ENCODE results near the gene SLC5A12. TPM values are rescaled to one million over a fixed set of nuclear protein-coding genes. Genes with fewer than 3 reads are reported as not detected.

The SLC5A12 gene, protein sequence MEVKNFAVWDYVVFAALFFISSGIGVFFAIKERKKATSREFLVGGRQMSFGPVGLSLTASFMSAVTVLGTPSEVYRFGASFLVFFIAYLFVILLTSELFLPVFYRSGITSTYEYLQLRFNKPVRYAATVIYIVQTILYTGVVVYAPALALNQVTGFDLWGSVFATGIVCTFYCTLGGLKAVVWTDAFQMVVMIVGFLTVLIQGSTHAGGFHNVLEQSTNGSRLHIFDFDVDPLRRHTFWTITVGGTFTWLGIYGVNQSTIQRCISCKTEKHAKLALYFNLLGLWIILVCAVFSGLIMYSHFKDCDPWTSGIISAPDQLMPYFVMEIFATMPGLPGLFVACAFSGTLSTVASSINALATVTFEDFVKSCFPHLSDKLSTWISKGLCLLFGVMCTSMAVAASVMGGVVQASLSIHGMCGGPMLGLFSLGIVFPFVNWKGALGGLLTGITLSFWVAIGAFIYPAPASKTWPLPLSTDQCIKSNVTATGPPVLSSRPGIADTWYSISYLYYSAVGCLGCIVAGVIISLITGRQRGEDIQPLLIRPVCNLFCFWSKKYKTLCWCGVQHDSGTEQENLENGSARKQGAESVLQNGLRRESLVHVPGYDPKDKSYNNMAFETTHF
- polyA plus RNA-seq (2011; rRNA removed) (not detected in 2 replicates), polyA minus RNA-seq (2011; rRNA and poly(A)+ RNA removed) (not detected in 2 replicates)

DNA sequence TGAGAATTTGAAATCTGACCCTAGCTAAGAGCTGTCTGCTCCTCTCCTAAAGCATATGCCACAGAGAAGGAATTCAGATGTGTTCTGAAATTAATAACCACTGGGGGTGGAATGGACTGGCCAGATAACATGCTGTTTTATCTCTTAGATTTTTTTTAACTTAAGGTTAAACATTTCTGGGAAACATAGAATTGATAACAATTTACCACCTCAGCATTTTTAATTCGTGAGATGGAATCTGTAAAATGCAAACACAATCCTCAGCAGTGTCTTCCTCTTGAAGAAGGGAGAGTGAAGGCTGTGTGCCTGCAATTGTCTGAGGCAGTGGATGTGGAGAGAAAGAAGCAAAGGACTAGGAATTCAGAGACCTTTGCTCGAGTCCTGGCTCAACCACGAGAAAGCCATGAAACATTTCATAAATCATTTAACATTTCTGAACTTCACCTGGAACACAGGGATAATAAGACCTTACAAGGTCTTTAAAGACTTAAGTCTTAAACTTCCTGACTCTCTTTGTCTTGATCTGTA, at the start of gene SLC5A12:
TSS of gene SLC5A12 (minus strand) at position 113 of the 528 bp plus-strand sequence. CDS start 346 bp downstream, outside the sequence.
- Histone ChIP-seq H3K4me3 (ENCODE audit: low read depth, low read length) (no peak within 1 kb of the TSS), H3K27me3 (ENCODE audit: control insufficient read depth, insufficient read depth, low read length) (peaks cover 3% of the 10 kb centered on the region; the same call in 1 of the 2 replicates), H3K36me3 (ENCODE audit: control insufficient read depth, insufficient read depth, low read length) (no peaks in the 10 kb centered on the region)
- CTCF ChIA-PET: no interaction called here
- no peak for DNase-seq (ENCODE audit: low read depth)
- POLR2A ChIA-PET: no interaction called here
- TF ChIP-seq, protein P1, sequence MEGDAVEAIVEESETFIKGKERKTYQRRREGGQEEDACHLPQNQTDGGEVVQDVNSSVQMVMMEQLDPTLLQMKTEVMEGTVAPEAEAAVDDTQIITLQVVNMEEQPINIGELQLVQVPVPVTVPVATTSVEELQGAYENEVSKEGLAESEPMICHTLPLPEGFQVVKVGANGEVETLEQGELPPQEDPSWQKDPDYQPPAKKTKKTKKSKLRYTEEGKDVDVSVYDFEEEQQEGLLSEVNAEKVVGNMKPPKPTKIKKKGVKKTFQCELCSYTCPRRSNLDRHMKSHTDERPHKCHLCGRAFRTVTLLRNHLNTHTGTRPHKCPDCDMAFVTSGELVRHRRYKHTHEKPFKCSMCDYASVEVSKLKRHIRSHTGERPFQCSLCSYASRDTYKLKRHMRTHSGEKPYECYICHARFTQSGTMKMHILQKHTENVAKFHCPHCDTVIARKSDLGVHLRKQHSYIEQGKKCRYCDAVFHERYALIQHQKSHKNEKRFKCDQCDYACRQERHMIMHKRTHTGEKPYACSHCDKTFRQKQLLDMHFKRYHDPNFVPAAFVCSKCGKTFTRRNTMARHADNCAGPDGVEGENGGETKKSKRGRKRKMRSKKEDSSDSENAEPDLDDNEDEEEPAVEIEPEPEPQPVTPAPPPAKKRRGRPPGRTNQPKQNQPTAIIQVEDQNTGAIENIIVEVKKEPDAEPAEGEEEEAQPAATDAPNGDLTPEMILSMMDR (IDR thresholded peaks at IDR 0.05; ENCODE audit: insufficient read depth, low read depth, low read length): no peak

DNA sequence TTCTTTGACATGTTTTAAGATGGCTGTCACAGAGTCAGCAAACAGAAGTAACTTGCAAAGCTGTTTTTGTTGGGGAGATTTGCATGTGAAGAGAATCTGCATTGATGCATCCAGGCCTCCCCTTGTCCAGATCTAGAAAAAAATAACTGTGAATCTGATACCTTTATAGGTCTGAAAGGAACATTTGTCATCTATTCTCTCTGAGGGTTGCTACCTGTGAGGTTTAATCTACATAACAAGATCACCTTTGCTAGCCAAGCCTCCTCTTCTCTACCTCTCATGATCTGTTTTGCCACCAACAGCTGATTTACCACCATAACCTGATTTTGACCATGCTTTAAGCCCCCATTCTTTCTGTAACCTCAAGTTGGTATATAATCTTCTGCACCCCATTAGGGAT, 47.2 kb upstream of the SLC5A12 start:
- no peaks in the 10 kb centered on the region for H3K27me3 ChIP-seq (ENCODE audit: control insufficient read depth, insufficient read depth, low read length)
- ChIA-PET POLR2A (no interaction called here), CTCF (interaction anchor here (1.2 kb wide), 1 partner anchor 9 kb away, joined by 4 read pairs; no protein-coding TSS in a partner anchor)
- no peaks in the 10 kb centered on the region for H3K36me3 ChIP-seq (ENCODE audit: control insufficient read depth, insufficient read depth, low read length)
- TF ChIP-seq, protein P1 (IDR thresholded peaks at IDR 0.05; ENCODE audit: insufficient read depth, low read depth, low read length): no peak
- H3K4me3 ChIP-seq (ENCODE audit: low read depth, low read length): no peak overlapping the region
- no peak for DNase-seq (ENCODE audit: low read depth)

DNA sequence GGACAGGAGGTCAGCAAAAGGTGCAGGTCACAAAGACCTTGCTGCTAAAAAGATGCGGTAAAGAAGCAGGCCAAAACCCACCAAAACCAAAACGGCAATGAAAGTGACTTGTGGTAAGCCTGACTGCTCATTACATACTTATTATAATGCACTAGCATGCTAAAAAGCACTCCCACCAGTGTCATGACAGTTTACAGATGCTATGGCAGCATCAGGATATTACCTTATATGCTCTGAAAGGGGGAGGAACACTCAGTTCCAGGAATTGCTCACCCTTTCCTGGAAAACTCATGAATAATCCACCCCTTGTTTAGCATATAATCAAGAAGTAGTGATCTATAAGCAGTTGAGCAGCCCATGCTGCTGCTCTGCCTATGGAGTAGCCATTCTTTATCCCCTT, 45.2 kb upstream of the SLC5A12 start:
- Histone ChIP-seq H3K36me3 (ENCODE audit: control insufficient read depth, insufficient read depth, low read length) (no peaks in the 10 kb centered on the region), H3K27me3 (ENCODE audit: control insufficient read depth, insufficient read depth, low read length) (no peaks in the 10 kb centered on the region), H3K4me3 (ENCODE audit: low read depth, low read length) (no peak overlapping the region)
- ChIA-PET POLR2A (no interaction called here), CTCF (no interaction called here)
- no peak for DNase-seq (ENCODE audit: low read depth)
- TF ChIP-seq, protein P1 (IDR thresholded peaks at IDR 0.05; ENCODE audit: insufficient read depth, low read depth, low read length): no peak

DNA sequence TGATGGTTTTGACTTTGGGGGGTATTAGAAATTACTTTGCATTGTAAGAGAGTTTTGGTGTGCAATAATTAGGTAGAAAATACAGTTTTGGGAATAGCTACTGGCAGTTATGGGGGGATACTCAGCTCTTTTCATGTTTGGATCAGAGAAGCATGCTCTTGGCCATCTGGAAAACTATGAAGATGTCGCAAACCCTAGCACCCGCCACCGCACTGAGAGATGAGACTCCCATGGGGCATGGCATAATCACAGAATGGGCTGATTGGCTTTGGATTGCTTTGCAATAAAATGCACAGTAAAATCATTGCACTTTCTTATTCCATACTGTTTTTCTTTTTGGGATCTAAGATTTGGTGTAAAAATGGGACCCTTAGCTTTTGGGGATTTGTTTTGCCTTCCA, 43.5 kb upstream of the SLC5A12 start:
- H3K27me3 ChIP-seq (ENCODE audit: control insufficient read depth, insufficient read depth, low read length): no peaks in the 10 kb centered on the region
- H3K4me3 ChIP-seq (ENCODE audit: low read depth, low read length): no peak overlapping the region
- ChIA-PET CTCF (no interaction called here), POLR2A (no interaction called here)
- H3K36me3 ChIP-seq (ENCODE audit: control insufficient read depth, insufficient read depth, low read length): no peaks in the 10 kb centered on the region
- no peak for DNase-seq (ENCODE audit: low read depth)
- TF ChIP-seq, protein P1 (IDR thresholded peaks at IDR 0.05; ENCODE audit: insufficient read depth, low read depth, low read length): no peak

DNA sequence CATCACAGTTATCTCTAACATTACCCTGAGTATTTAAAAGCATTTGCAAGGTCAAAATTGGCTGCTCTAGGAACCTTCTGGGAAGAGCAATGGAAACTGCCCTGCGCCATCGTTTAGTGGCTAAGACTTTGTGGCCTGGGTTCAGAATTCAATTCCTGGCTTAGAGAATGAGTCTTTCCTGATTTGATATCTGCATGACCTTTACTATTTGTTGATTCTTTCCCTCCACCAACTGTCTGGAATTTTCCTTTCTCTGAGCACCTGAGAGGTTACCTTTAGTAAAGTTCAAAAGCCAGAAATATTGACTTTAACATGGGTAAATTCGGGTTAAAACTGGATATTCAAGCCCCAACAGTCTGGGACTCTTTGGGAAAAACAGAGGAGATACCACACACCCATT, 43.0 kb upstream of the SLC5A12 start:
- Histone ChIP-seq H3K4me3 (ENCODE audit: low read depth, low read length) (no peak overlapping the region), H3K27me3 (ENCODE audit: control insufficient read depth, insufficient read depth, low read length) (no peaks in the 10 kb centered on the region), H3K36me3 (ENCODE audit: control insufficient read depth, insufficient read depth, low read length) (no peaks in the 10 kb centered on the region)
- ChIA-PET POLR2A (no interaction called here), CTCF (no interaction called here)
- DNase-seq (ENCODE audit: low read depth): no peak
- TF ChIP-seq, protein P1 (IDR thresholded peaks at IDR 0.05; ENCODE audit: insufficient read depth, low read depth, low read length): no peak
